Uterus (tissue), 4 donors: ENCODE data around the gene FMOD. TPM values are rescaled to one million over a fixed set of nuclear protein-coding genes. Genes with fewer than 3 reads are reported as not detected.

Experiments used
- DNase-seq, 2 donors: peaks; one replicate each; pipeline ENCODE4 v3.0.0-alpha.2; 2019 to 2020
- H3K27ac ChIP-seq, 2 donors: fragments of 200-600 bp; sonication (generic); 1 replicate in 1 of 2; 2 replicates in 1 of 2; pipeline ENCODE4 v1.5.1; 2016 to 2018
- H3K27me3 ChIP-seq, 2 donors: fragments of 200-600 bp; sonication (generic); one replicate each; pipeline ENCODE4 v1.5.1; 2018 to 2019; ENCODE audit warnings: control low read depth in 1 of 2
- H3K36me3 ChIP-seq, 2 donors: fragments of 200-600 bp; sonication (generic); one replicate each; pipeline ENCODE4 v1.5.1; 2019; ENCODE audit warnings: control low read depth in 1 of 2
- H3K4me1 ChIP-seq, 2 donors: fragments of 200-600 bp; sonication (generic); one replicate each; pipeline ENCODE4 v1.5.1; 2018 to 2019; ENCODE audit warnings: control low read depth in 1 of 2
- H3K4me3 ChIP-seq, 2 donors: fragments of 200-600 bp; sonication (generic); 1 replicate in 1 of 2; 2 replicates in 1 of 2; pipeline ENCODE4 v1.5.1; 2018 to 2019; ENCODE audit warnings: mild to moderate bottlenecking in 1 of 2
- H3K9me3 ChIP-seq, 2 donors: fragments of 200-600 bp; sonication (generic); one replicate each; pipeline ENCODE4 v1.5.1; 2019; ENCODE audit warnings: control low read depth in 1 of 2
- CTCF ChIP-seq, 4 experiments: fragments of 200-600 bp in 2 of 4; fragments of 450-650 bp in 2 of 4; sonication (generic) in 2 of 4; IDR thresholded peaks; one replicate each; pipeline ENCODE4 v1.5.1; 2016 to 2019; ENCODE audit warnings: antibody characterized with exemption in 4 of 4, mild to moderate bottlenecking in 2 of 4, moderate library complexity in 1 of 4
- POLR2A ChIP-seq, 2 donors: fragments of 450-650 bp; IDR thresholded peaks; one replicate each; pipeline ENCODE4 v1.6.1; 2016; ENCODE audit warnings: antibody characterized with exemption in 2 of 2, mild to moderate bottlenecking in 1 of 2, moderate library complexity in 1 of 2
- intact Hi-C: fragments of 100-400 bp; cut with DNase I; formaldehyde crosslinking; loops from one replicate; pipeline ENCODE4 v1.15.1; 2023; ENCODE audit warnings: low total_unique reads
- total RNA-seq, 4 donors: library from RNA; depleted of rRNA in 3 of 4; stranded (reverse); fragments of >200 nt in 3 of 4; gene quantifications; one replicate each; pipeline versions ENCODE4 v1.1.0 to v1.2.4, GENCODE V29; 2014 to 2023
- donor health status: DM: yes; HTN: yes; CAD: no.

FMOD gene
- total RNA-seq, 4 donors from 2014 or later: 41.8 to 119 (median 82.7) TPM

GRCh38 chr1:203353486-203353885, 2.6 kb upstream of the FMOD start:
- Histone ChIP-seq H3K27ac (peak overlapping the region in 1 of 2 donors; percentile 17), H3K4me1 (no peaks in the 10 kb centered on the region), H3K27me3 (no peaks in the 10 kb centered on the region), H3K9me3 (no peaks in the 10 kb centered on the region), H3K36me3 (no peaks in the 10 kb centered on the region), H3K4me3 (no peak overlapping the region)
- intact Hi-C loops: no loop called here
- DNase-seq: no peak
- no peak for TF ChIP-seq CTCF (IDR thresholded peaks at IDR 0.05)
- TF ChIP-seq POLR2A (IDR thresholded peaks at IDR 0.05): no peak

- Histone ChIP-seq H3K36me3 (no peaks in the 10 kb centered on the region), H3K27me3 (no peaks in the 10 kb centered on the region), H3K27ac (peak overlapping the region; percentile 67 to 84), H3K4me3 (peak overlapping the region; percentile 32 to 42), H3K9me3 (no peaks in the 10 kb centered on the region), H3K4me1 (peaks cover 0 to 10% of the 10 kb centered on the region in 2 donors)
- TF ChIP-seq CTCF (IDR thresholded peaks at IDR 0.05): no peak
- no peak for TF ChIP-seq POLR2A (IDR thresholded peaks at IDR 0.05)
- intact Hi-C loops: loop anchor here (10.0 kb wide), 1 partner anchor 345 kb away; no protein-coding TSS in a partner anchor
- DNase-seq: no peak
Observed at GRCh38 chr1:203349773-203350524, 973 bp downstream of the FMOD start.

GRCh38 chr1:203349166-203349565, 1.8 kb downstream of the FMOD start:
- DNase-seq: no peak
- no peaks in the 10 kb centered on the region for H3K27me3 ChIP-seq
- H3K9me3 ChIP-seq: no peaks in the 10 kb centered on the region
- intact Hi-C loops: loop anchor here (10.0 kb wide), 1 partner anchor 346 kb away; no protein-coding TSS in a partner anchor
- H3K27ac ChIP-seq: peak overlapping the region in 1 of 2 donors; percentile 67
- no peaks in the 10 kb centered on the region for H3K36me3 ChIP-seq
- no peak overlapping the region for H3K4me3 ChIP-seq
- H3K4me1 ChIP-seq: peaks cover 0 to 10% of the 10 kb centered on the region in 2 donors
- no peak for TF ChIP-seq CTCF (IDR thresholded peaks at IDR 0.05)
- no peak for TF ChIP-seq POLR2A (IDR thresholded peaks at IDR 0.05)

GRCh38 chr1:203346769-203347102, 4.2 kb downstream of the FMOD start:
- no peaks in the 10 kb centered on the region for H3K27me3 ChIP-seq
- no peak for DNase-seq
- no peaks in the 10 kb centered on the region for H3K36me3 ChIP-seq
- TF ChIP-seq POLR2A (IDR thresholded peaks at IDR 0.05) (no peak), CTCF (IDR thresholded peaks at IDR 0.05) (no peak)
- no peak overlapping the region for H3K4me3 ChIP-seq
- H3K9me3 ChIP-seq: no peaks in the 10 kb centered on the region
- peaks cover 0 to 10% of the 10 kb centered on the region in 2 donors for H3K4me1 ChIP-seq
- H3K27ac ChIP-seq: peak overlapping the region; percentile 64 to 88
- intact Hi-C loops: loop anchor here (10.0 kb wide), 1 partner anchor 348 kb away; no protein-coding TSS in a partner anchor

- peak overlapping the region; percentile 64 to 88 for H3K27ac ChIP-seq
- peak; percentile 46 to 63 for DNase-seq
- H3K4me1 ChIP-seq: peaks cover 0 to 10% of the 10 kb centered on the region in 2 donors
- H3K36me3 ChIP-seq: no peaks in the 10 kb centered on the region
- no peak overlapping the region for H3K4me3 ChIP-seq
- no peaks in the 10 kb centered on the region for H3K9me3 ChIP-seq
- TF ChIP-seq POLR2A (IDR thresholded peaks at IDR 0.05) (no peak), CTCF (IDR thresholded peaks at IDR 0.05) (no peak)
- no peaks in the 10 kb centered on the region for H3K27me3 ChIP-seq
- intact Hi-C loops: loop anchor here (10.0 kb wide), 1 partner anchor 349 kb away; no protein-coding TSS in a partner anchor
Observed at GRCh38 chr1:203346060-203346768, 4.7 kb downstream of the FMOD start.
